HCT116 (cell line): ENCODE data around the gene ZSWIM4.

ENCODE experiments used
- EZH2 ChIP-seq: fragments of 200-600 bp; sonication (generic); IDR thresholded peaks from 2 replicates; pipeline ENCODE4 v1.6.1; 2017; ENCODE audit warnings: antibody characterized with exemption, mixed run types
- POLR2AphosphoS5 ChIP-seq: IDR thresholded peaks from 2 replicates; pipeline ENCODE4 v1.6.1; 2011; ENCODE audit warnings: mild to moderate bottlenecking, low read depth, low read length, moderate library complexity
- SP1 ChIP-seq: IDR thresholded peaks from 2 replicates; pipeline ENCODE4 v1.6.1; 2012; ENCODE audit warnings: low read depth
- ZNF274 ChIP-seq: fragments of 200-500 bp; sonication (Bioruptor generic); IDR thresholded peaks from 2 replicates; pipeline ENCODE4 v1.6.1; 2014; ENCODE audit warnings: mild to moderate bottlenecking, low read depth, low read length, inconsistent platforms
- TF ChIP-seq, protein P1 (sequence below): IDR thresholded peaks from 2 replicates; pipeline ENCODE4 v1.6.1; 2012; ENCODE audit warnings: low read depth
- TF ChIP-seq, protein P2 (sequence below), 3 experiments: fragments of 200-600 bp in 1 of 3; sonication (generic) in 1 of 3; IDR thresholded peaks in 2 of 3; conservative IDR thresholded peaks in 1 of 3; 2 replicates each; pipeline ENCODE4 v1.5.1; 2012 to 2017; ENCODE audit warnings: low read depth in 2 of 3, low read length in 2 of 3, antibody characterized with exemption in 1 of 3, borderline replicate concordance in 1 of 3, control low read depth in 1 of 3, mild to moderate bottlenecking in 1 of 3, mixed read lengths in 1 of 3, mixed run types in 1 of 3, moderate library complexity in 1 of 3; ENCODE audit not compliant: insufficient read depth in 1 of 3
- TF ChIP-seq, protein P3 (sequence below): IDR thresholded peaks from 2 replicates; pipeline ENCODE4 v1.6.1; 2012

DNA sequence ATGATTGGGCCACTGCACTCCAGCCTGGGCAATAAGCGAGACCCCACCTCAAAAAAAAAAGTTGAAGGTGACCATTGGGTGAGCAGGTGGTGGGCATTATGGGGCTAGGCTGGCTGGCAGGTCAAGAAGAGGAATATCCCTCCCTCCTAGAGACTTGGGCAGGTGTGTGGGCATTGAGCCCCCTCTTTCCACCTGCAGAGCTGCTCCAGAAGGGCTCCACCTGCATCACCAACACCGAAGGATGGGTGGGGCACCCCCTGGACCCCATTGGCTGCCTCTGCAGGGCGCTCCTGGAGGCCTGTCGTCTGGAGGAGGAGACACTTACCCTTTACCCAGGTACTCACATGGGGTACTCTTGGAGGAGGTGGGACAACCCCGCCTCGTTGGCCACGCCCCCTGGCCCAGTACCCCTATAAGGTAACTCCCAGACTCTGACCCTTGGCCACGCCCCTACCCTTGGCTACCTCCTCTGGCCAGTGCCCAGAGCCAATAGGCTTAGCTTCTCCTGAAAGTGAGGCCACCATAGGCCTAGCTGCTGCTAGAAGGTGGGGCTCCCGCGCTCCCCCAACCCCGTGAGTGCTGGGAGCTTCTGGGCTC, 21.9 kb downstream of the ZSWIM4 start:
- TF ChIP-seq, protein P1, sequence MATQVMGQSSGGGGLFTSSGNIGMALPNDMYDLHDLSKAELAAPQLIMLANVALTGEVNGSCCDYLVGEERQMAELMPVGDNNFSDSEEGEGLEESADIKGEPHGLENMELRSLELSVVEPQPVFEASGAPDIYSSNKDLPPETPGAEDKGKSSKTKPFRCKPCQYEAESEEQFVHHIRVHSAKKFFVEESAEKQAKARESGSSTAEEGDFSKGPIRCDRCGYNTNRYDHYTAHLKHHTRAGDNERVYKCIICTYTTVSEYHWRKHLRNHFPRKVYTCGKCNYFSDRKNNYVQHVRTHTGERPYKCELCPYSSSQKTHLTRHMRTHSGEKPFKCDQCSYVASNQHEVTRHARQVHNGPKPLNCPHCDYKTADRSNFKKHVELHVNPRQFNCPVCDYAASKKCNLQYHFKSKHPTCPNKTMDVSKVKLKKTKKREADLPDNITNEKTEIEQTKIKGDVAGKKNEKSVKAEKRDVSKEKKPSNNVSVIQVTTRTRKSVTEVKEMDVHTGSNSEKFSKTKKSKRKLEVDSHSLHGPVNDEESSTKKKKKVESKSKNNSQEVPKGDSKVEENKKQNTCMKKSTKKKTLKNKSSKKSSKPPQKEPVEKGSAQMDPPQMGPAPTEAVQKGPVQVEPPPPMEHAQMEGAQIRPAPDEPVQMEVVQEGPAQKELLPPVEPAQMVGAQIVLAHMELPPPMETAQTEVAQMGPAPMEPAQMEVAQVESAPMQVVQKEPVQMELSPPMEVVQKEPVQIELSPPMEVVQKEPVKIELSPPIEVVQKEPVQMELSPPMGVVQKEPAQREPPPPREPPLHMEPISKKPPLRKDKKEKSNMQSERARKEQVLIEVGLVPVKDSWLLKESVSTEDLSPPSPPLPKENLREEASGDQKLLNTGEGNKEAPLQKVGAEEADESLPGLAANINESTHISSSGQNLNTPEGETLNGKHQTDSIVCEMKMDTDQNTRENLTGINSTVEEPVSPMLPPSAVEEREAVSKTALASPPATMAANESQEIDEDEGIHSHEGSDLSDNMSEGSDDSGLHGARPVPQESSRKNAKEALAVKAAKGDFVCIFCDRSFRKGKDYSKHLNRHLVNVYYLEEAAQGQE: no peak
- TF ChIP-seq, protein P2, sequence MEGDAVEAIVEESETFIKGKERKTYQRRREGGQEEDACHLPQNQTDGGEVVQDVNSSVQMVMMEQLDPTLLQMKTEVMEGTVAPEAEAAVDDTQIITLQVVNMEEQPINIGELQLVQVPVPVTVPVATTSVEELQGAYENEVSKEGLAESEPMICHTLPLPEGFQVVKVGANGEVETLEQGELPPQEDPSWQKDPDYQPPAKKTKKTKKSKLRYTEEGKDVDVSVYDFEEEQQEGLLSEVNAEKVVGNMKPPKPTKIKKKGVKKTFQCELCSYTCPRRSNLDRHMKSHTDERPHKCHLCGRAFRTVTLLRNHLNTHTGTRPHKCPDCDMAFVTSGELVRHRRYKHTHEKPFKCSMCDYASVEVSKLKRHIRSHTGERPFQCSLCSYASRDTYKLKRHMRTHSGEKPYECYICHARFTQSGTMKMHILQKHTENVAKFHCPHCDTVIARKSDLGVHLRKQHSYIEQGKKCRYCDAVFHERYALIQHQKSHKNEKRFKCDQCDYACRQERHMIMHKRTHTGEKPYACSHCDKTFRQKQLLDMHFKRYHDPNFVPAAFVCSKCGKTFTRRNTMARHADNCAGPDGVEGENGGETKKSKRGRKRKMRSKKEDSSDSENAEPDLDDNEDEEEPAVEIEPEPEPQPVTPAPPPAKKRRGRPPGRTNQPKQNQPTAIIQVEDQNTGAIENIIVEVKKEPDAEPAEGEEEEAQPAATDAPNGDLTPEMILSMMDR (IDR thresholded peaks at IDR 0.05 in 2 of 3, conservative IDR thresholded peaks at IDR 0.05 in 1 of 3; ENCODE audit: borderline replicate concordance in 1 of 3, insufficient read depth in 1 of 3, low read depth in 2 of 3, low read length in 2 of 3): no peak
- TF ChIP-seq EZH2: no peak
- TF ChIP-seq POLR2AphosphoS5: no peak
- TF ChIP-seq ZNF274: no peak
- TF ChIP-seq, protein P3, sequence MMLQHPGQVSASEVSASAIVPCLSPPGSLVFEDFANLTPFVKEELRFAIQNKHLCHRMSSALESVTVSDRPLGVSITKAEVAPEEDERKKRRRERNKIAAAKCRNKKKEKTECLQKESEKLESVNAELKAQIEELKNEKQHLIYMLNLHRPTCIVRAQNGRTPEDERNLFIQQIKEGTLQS: no peak
- no peak for TF ChIP-seq SP1
